A673 (cell line): Measurements from ENCODE around the gene BAIAP2.

Experiments used
- CTCF ChIP-seq: fragments of 300-800, 200-600 bp; sonication (generic); conservative IDR thresholded peaks from 2 replicates; pipeline ENCODE4 v1.5.1; 2017; ENCODE audit warnings: low read depth, mild to moderate bottlenecking, antibody characterized with exemption, low read length, moderate library complexity, mixed read lengths
- EZH2 ChIP-seq: fragments of 200-600 bp; sonication (generic); IDR thresholded peaks from 2 replicates; pipeline ENCODE4 v1.6.1; 2017; ENCODE audit warnings: borderline replicate concordance, low read depth, mild to moderate bottlenecking, mixed read lengths, antibody characterized with exemption, low read length; ENCODE audit not compliant: poor library complexity, severe bottlenecking

GRCh38 chr17:81076141-81076679 is 41.3 kb downstream of the BAIAP2 start:
- TF ChIP-seq CTCF (no peak), EZH2 (no peak)
